GM19351 (cell line): ENCODE data around the gene STK24.

Source experiments
- ATAC-seq: cut with Tn5 transposase; IDR thresholded peaks from one replicate; pipeline ENCODE4 v1.9.1; 2021; ENCODE audit warnings: mild to moderate bottlenecking, moderate library complexity; ENCODE audit not compliant: unreplicated experiment

Gene STK24

GRCh38 chr13:98557937-98558792 lies 18.7 kb downstream of the STK24 start:
- no peak for ATAC-seq

DNA sequence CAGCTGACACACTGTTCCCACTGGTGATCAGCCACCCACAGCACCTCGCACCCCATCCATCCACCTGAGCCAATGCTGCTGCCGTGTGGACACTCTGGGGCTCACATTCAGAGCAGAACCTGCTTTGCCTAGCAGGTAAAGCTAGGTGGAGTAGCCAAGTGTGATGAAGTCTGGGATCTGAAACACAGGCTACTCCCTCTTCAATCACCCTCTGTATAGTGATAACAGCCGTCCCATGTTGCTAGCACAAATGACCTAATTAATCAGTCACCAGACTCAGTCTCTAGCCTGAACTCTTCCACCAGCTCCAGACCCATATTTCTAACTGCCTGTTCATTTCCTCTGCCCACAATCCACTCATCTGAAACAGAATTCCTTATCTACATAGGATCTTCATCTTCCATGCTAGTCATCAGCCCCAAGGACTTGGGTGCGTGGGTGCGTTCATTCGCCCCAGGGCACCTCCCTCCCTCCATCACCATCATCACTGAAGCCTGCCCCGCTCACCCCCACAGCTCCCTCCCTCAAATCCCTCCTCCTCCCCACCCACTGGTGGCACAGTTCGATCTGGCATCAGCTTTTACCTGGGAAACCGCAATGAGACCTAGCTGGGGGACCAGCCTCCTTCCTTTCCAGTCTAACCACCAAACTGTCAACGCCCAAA lies 19.8 kb downstream of the STK24 start:
- ATAC-seq = no peak

DNA sequence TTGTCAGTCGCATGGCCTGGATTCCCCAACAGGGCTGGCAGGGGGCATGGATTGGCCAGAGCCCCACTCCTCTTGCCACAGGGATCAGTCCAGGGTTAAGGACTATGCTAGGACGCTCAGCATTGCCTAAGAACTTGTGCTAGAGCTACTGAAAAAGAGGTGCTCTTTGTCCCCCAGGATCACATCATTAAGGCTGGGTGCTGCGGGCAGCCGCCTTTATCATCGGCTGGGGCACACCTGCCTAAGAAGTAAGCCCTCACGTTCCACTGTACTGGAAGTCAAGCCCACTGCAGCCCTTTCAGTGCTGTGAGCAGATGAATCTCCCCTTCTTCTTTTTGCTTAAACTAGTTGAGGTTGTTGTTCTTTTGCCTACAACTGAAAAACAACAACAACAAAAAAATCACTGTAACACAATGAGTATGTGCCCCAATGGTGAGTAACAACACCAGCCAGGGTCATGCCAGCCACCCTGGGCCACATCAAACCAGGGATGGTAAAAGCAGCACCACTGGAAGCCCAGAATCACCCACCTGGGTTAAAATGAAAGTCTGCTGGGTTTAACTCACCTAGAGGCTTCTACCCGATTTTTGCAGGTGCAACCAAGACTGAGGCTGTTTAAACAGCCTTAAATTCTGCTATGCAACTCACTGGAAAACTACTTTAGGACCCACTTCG lies 20.6 kb downstream of the STK24 start:
- no peak for ATAC-seq

- peak; percentile 69 for ATAC-seq
Measured at GRCh38 chr13:98549728-98550317, 27.1 kb downstream of the STK24 start.

GRCh38 chr13:98549006-98549727 lies 27.7 kb downstream of the STK24 start:
- peak; percentile 41 for ATAC-seq

- ATAC-seq = no peak
Measured at GRCh38 chr13:98548230-98548629, 28.7 kb downstream of the STK24 start.

DNA sequence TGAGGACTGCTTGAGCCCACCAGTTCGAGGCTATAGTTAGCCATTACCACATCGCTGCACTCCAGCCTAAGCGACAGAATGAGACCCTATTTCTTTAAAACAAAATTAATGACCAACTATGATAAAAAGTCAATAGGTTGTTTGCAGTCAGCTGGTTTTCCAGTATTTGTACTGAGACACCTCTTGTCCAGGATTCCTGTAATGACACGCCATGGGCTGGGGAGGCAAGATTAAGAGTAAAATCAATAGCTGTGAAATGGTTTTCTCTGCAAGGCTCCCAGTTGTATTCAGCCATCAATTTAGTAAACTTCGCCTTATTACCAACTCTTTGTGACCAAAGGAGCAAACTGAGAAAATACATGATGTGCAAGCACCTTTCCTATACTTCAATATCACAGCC lies 29.5 kb downstream of the STK24 start:
- ATAC-seq = no peak

DNA sequence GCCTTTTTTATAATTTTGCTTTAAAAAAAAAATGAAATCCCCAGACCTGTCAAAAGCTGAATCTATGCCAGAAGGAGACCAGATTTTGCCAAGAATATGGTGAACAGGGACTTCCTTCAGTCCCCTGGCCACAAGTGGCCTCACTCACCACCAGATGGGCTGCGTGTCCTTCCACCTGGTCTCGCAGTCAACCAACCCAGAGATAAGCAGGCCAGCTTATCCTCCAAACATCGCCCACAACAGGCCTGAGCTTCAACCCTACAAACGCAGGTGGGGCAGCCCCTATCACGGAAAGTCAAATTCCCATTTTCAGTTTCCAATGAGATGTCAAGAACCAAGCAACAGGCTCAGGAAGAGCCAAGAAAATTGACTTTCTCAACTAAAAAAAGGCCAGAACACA lies 30.5 kb downstream of the STK24 start:
- no peak for ATAC-seq

DNA sequence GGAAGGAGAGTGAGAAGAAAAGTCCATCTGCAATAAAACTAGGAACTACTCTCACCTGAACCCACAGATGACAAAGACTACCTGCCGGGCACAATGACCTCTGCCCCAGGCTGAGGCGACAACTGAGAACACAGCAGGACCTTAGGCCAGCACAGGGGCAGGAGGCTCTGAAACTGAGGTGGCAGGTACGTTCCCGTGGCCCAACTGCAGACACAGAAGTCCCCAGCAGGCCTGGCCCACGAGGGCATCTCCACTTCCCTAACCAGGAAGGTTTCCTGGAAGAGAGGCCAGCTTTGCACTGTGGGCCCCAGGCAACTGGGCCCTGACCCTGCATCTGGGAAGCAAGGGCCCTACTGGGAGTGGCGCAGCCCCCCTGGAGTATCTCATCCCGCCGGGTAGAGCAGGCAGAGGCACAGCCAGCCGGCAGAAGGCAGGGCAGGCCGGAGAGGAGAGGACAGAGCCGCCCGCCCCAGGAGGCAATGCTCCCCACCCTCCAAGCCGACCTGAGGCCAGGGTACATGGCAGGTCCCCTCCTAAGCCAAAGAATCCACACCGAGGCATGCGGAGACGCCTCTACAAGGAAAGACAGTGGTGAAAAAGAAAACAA lies 32.7 kb downstream of the STK24 start:
- ATAC-seq = no peak

DNA sequence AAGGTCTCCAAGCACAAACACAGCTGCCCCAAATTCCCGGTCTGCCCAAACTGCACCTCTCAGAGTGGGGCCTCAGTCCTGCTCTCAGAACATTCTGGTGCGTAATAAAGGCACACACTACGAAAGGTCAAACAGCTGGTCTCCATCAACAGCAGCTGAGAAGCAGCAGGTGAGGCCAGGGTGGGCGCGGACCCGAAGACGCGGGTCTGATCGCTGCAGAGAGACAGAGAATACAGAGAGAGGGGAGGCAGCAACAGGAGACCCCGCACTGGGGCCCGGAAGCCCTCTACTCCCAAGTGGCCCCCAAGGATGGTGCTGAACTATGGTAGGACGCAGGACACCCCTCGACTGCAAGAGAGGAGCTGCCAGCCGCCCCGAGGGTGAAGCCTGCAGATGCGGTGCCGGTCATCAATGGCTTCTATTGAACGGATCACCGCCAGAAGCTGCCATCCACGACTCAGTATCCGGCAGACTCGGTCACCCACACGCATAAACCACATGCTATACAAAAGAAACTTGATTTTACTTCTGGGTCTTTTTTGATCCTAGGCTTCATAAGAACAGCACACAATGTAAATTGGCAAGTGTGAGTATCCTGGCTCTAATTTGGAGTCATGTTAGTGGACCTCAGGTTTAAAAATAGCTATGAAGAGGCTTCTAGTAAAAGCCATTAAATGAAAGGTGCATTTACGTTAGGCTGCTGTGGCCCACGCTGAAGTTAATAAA lies 33.4 kb downstream of the STK24 start:
- ATAC-seq = peak; percentile 29

- ATAC-seq = peak; percentile 50
Measured at GRCh38 chr13:98542568-98543377, 34.1 kb downstream of the STK24 start.

DNA sequence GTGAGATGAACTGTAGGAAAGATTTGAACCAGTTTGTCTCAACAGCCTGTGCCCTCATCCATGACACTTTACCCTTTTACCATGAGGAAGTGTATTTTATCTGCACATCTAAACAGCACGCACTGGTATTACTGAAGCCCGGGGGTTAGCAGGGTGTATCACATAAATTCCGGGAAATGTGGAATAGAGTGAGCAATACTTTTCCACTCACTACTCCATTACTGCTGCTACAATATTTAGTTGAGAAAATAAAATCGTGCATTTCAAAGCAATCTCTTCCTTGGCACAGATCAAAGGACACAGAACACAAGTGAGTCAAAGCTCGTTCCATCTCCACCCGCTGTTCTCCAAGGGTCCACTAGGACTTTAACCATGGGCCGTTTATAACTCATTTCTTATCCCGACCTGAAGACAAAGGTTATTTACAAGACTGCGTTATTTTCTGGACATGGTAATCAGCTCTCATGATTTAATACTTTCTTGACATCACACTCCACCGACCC lies 35.2 kb downstream of the STK24 start:
- no peak for ATAC-seq

DNA sequence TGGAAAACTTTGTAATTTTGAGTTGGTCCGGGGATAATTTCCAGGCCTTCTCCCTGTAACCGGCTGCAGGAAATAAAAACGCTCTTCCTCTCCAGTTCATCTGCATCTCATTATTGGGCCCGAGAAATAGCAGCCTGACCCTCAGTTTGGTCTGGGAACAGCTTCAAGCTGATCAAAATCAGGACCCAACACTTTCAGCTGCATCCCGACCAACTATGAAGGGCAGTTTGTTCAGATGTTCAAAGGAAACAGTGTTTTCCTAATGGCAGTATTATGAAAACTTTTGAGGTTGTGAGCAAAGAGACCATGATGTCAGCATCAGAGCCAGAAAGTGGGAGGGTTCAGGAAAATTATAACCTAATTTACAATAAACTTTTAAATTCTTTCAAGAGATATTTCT lies 35.7 kb downstream of the STK24 start:
- ATAC-seq = no peak

DNA sequence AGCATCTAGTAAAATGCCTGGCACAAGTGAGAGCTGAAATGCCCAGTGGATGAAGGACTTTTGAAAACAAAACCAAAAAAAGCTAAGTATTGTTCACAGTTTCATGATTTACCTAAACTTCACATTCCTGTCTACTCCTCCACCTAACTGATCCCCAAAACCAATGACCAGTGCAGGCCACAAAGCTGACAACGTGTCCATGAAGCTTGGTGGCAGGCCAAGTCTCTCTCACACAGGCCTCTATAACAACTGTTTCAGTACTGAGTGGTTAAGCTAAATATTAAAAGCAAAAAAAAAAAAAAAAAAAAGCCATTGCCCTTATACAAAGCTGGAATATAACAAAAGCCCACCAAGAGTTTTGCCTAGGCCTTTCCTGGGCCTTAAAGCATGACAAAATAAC lies 36.4 kb downstream of the STK24 start:
- no peak for ATAC-seq

- no peak for ATAC-seq
Measured at GRCh38 chr13:98539666-98540065, 37.2 kb downstream of the STK24 start.

DNA sequence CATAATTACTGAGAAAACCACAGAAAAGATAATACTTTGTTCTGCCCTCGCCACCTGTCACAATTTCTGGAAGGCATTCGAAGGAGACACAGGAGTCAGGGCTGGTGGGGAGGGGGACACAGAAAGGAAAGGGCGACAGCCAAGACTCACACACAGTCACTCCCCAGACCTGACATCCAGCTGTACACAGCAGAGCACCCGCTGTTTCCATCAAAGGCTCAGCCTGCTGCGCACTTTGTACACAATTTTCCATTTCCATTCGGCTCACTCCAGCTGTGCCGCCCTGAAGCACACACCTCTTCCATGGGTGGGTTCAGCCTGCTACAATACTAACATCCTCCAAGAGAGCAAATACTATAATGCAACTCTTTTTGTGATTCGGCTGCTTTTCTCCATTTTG lies 38.0 kb downstream of the STK24 start:
- ATAC-seq = no peak

DNA sequence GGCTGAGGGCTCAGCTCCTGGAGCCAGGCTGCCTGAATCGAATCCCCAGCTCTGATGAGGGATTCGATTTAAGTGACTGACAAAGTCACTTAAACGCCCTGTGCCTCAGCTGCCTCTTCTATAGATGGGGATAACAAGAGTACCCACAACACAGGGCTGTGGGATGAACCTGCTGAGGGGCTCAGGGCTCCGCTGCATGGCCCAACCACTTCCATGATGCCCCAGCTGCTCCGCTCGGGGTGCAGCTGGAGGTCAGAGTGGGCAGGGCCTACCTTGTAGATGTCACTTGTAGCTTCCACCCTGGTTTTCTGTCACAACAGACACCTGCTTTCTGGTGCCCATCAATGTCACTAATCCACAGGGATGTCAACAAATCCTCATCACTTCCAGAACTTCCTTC lies 39.2 kb downstream of the STK24 start:
- no peak for ATAC-seq

DNA sequence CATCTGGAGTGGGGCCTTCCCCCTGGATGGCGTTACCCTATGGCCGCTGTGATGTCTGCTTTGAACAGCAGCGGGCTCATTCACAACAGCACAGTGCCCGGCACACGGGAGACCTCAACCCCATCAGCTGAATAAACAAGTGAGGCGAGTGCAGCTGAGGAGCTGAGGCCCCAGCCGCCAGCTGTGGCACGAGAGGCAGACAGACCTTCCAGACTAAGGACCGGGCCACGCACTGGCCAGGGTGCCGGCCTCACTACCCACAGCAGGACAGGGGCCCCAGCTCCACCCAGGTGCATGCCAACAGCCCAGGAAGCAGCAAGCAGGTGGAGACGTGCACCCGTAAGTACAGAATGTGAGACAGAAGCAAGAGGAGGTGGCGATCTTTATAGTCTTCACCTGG lies 39.6 kb downstream of the STK24 start:
- ATAC-seq = no peak

DNA sequence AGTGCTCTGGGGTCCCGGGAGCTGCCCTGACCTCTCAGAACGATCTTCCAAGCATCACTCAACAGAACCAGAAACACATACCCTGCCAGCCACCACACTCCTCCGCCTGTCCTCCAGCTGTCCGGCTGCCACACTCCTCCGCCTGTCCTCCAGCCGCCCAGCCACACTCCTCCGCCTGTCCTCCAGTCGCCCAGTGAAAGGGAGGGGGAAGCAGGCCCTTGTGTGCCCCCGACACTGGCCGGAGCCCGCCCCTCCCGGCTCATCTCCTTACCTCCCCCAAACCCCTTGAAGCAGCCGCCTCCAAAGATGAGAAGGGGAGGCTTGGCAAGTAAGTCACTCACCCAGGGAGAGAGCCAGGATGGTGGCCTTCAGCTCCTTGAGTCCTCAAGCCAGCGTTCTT lies 40.2 kb downstream of the STK24 start:
- no peak for ATAC-seq
